Gastroesophageal sphincter (tissue), 3 donors: ENCODE results near the gene CDYL2.

Experiments
- EP300 ChIP-seq: sonication (generic); formaldehyde crosslinking; IDR thresholded peaks from one replicate; pipeline ENCODE4 v1.6.1; 2017; ENCODE audit warnings: antibody characterized with exemption, mild to moderate bottlenecking
- POLR2A ChIP-seq, 2 donors: fragments of 450-650 bp; IDR thresholded peaks; one replicate each; pipeline ENCODE4 v1.6.1; 2017; ENCODE audit warnings: antibody characterized with exemption in 2 of 2, mild to moderate bottlenecking in 2 of 2, moderate library complexity in 1 of 2
- POLR2AphosphoS5 ChIP-seq: sonication (generic); formaldehyde crosslinking; IDR thresholded peaks from one replicate; pipeline ENCODE4 v1.6.1; 2017; ENCODE audit warnings: antibody characterized with exemption
- TF ChIP-seq, protein P1 (sequence below), 4 experiments: fragments of 200-600 bp in 2 of 4; fragments of 450-650 bp in 2 of 4; sonication (generic) in 1 of 4; IDR thresholded peaks; one replicate each; pipeline ENCODE4 v1.5.1; 2017 to 2019; ENCODE audit warnings: antibody characterized with exemption in 4 of 4, mild to moderate bottlenecking in 2 of 4, moderate library complexity in 2 of 4

DNA sequence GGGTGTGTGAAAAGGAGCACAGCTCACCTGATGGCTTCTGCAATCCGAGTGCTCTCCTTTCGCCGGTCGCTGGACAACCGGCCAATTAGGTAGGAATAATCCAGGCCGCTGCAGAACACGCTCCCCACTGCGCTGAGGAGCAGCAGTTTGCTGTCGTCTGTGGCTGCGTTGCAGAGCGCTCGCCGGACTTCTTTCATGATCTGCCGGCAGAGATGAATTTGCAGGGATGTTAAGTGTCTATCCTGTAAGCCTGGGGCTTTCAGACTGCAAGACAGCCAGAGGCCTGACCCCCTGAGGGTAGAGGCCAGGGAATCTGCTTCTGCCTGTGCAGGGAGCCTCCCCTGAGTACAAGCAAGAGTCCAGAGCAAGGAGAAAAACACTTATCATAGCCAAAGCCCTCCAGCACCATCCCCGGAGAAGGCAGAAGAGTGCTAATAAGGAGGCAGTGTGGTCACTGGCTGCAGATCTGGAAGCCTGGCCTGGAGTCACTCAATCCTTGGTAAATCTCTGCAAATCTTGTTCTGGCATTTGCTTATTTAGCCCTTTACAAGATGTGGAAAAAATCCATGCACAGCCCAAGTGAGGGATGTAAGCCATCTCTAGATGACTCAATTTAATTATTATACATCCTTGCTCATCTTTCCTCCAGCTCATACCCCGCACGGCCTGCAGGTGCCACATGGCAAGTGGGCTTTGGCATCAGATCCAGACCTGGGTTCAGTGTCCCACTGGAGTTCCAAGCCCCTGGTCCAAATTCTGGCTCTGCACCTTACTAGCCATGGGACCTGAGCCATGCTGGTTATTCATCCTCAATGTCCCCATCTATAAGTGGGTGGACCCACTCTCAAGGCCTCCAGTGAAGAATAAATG is 183.4 kb downstream of the CDYL2 start:
- no peak for TF ChIP-seq EP300
- no peak for TF ChIP-seq POLR2A (IDR thresholded peaks at IDR 0.05)
- TF ChIP-seq, protein P1, sequence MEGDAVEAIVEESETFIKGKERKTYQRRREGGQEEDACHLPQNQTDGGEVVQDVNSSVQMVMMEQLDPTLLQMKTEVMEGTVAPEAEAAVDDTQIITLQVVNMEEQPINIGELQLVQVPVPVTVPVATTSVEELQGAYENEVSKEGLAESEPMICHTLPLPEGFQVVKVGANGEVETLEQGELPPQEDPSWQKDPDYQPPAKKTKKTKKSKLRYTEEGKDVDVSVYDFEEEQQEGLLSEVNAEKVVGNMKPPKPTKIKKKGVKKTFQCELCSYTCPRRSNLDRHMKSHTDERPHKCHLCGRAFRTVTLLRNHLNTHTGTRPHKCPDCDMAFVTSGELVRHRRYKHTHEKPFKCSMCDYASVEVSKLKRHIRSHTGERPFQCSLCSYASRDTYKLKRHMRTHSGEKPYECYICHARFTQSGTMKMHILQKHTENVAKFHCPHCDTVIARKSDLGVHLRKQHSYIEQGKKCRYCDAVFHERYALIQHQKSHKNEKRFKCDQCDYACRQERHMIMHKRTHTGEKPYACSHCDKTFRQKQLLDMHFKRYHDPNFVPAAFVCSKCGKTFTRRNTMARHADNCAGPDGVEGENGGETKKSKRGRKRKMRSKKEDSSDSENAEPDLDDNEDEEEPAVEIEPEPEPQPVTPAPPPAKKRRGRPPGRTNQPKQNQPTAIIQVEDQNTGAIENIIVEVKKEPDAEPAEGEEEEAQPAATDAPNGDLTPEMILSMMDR (IDR thresholded peaks at IDR 0.05), result no peak
- TF ChIP-seq POLR2AphosphoS5, result no peak
